ENCODE results near the gene ACSF2.
"Not testable (repeated sequence)": the region's sequence is repeated elsewhere in the genome, so short reads cannot be mapped to it uniquely, and the experiment has no call there.

ACSF2 gene

GRCh38 chr17:50407921-50408320 is 18.1 kb upstream of the ACSF2 start:
- DNase-seq (ENCODE audit: low read depth) = no peak

- DNase-seq (ENCODE audit: low read depth) = no peak
Measured at GRCh38 chr17:50412188-50412732, 13.8 kb upstream of the ACSF2 start.

- DNase-seq (ENCODE audit: low read depth) = no peak
Measured at GRCh38 chr17:50414808-50415207, 11.2 kb upstream of the ACSF2 start.

- not testable (repeated sequence) for DNase-seq (ENCODE audit: low read depth)
Measured at GRCh38 chr17:50419577-50419976, 6.4 kb upstream of the ACSF2 start.

GRCh38 chr17:50420419-50421112 is 5.5 kb upstream of the ACSF2 start:
- no peak for DNase-seq (ENCODE audit: low read depth)

GRCh38 chr17:50421308-50422051 is 4.5 kb upstream of the ACSF2 start:
- DNase-seq (ENCODE audit: low read depth) = no peak

- no peak for DNase-seq (ENCODE audit: low read depth)
Measured at GRCh38 chr17:50422738-50423137, 3.3 kb upstream of the ACSF2 start.

GRCh38 chr17:50423553-50424159 is 2.4 kb upstream of the ACSF2 start:
- no peak for DNase-seq (ENCODE audit: low read depth)

- no peak for DNase-seq (ENCODE audit: low read depth)
Measured at GRCh38 chr17:50424246-50424995, 1.6 kb upstream of the ACSF2 start.

GRCh38 chr17:50424996-50425681 is 879 bp upstream of the ACSF2 start:
- no peak for DNase-seq (ENCODE audit: low read depth)

GRCh38 chr17:50426472-50426782 is 409 bp downstream of the ACSF2 start:
- DNase-seq (ENCODE audit: low read depth) = no peak

GRCh38 chr17:50426814-50427787 is 1.1 kb downstream of the ACSF2 start:
- no peak for DNase-seq (ENCODE audit: low read depth)

GRCh38 chr17:50428126-50428525 is 2.1 kb downstream of the ACSF2 start:
- not testable (repeated sequence) for DNase-seq (ENCODE audit: low read depth)

- no peak for DNase-seq (ENCODE audit: low read depth)
Measured at GRCh38 chr17:50428831-50429424, 2.9 kb downstream of the ACSF2 start.

- DNase-seq (ENCODE audit: low read depth) = no peak
Measured at GRCh38 chr17:50429793-50430192, 3.8 kb downstream of the ACSF2 start.

- no peak for DNase-seq (ENCODE audit: low read depth)
Measured at GRCh38 chr17:50430821-50431618, 5.0 kb downstream of the ACSF2 start.

- no peak for DNase-seq (ENCODE audit: low read depth)
Measured at GRCh38 chr17:50432125-50432762, 6.2 kb downstream of the ACSF2 start.

GRCh38 chr17:50437409-50437808 is 11.4 kb downstream of the ACSF2 start:
- DNase-seq (ENCODE audit: low read depth) = no peak

- DNase-seq (ENCODE audit: low read depth) = no peak
Measured at GRCh38 chr17:50439008-50439407, 13.0 kb downstream of the ACSF2 start.

Data from activated T-cell treated with anti-CD3 and anti-CD28 coated beads for 24 hours (primary cell).